Measurements from ENCODE around the gene ZNF416. TPM values are rescaled to one million over a fixed set of nuclear protein-coding genes. Genes with fewer than 3 reads are reported as not detected.

ZNF416 gene
- total and polyA plus RNA-seq, 2 experiments from 2014 or later: 4.3 to 11.9 TPM

DNA sequence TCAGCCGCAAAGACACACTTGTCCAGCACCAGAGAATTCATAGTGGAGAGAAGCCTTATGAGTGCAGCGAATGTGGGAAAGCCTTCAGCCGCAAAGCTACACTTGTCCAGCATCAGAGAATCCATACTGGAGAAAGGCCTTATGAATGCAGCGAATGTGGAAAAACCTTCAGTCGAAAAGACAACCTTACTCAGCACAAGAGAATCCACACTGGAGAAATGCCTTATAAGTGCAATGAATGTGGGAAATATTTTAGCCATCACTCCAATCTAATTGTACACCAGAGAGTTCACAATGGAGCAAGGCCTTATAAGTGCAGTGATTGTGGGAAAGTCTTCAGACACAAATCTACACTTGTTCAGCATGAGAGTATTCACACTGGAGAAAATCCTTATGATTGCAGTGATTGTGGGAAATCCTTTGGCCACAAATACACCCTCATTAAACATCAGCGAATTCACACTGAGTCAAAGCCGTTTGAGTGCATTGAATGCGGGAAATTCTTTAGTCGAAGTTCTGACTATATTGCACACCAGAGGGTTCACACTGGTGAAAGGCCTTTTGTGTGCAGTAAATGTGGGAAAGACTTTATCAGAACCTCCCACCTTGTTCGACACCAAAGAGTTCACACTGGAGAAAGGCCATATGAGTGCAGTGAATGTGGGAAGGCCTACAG is 42.1 kb upstream of the ZNF416 start:
- Mint-ChIP-seq H3K9me3 (peaks cover 96% of the 10 kb centered on the region), H3K27me3 (ENCODE audit: insufficient read depth, low read depth, poor library complexity) (peaks cover 10% of the 10 kb centered on the region), H3K27ac (no peak overlapping the region), H3K4me3 (no peak overlapping the region), H3K36me3 (ENCODE audit: low read depth) (peaks cover 98% of the 10 kb centered on the region), H3K4me1 (no peaks in the 10 kb centered on the region)
- Histone ChIP-seq H3K79me2 (replicated peaks; ENCODE audit: insufficient read depth) (peaks cover 90% of the 10 kb centered on the region), H3K4me2 (no peak overlapping the region), H3F3A (replicated peaks; ENCODE audit: low read depth) (0 out of 2 replicates have a peak, but pooled peaks cover 11% of the 10 kb centered on the region), H3K27me3 (ENCODE audit: insufficient read depth) (no peaks in the 10 kb centered on the region), H3K4me1 (ENCODE audit: insufficient read depth) (no peaks in the 10 kb centered on the region), H3K36me3 (ENCODE audit: insufficient read depth) (peaks cover 80% of the 10 kb centered on the region), H3K9me2 (ENCODE audit: insufficient read depth) (peaks cover 14% of the 10 kb centered on the region), H2AFZ (no peak overlapping the region), H4K20me1 (replicated peaks; ENCODE audit: insufficient read depth) (peaks cover 14% of the 10 kb centered on the region), H3K27ac (ENCODE audit: low read depth) (no peak overlapping the region), H3K4me3 (peak overlapping the region; percentile 28; the same call in 1 of the 2 replicates)
- ATAC-seq (no peak), DNase-seq (ENCODE audit: low spot score) (peak; percentile 40)
- TF ChIP-seq POLR2AphosphoS5 (IDR thresholded peaks at IDR 0.05; ENCODE audit: low read depth): no peak
- TF ChIP-seq, protein P1, sequence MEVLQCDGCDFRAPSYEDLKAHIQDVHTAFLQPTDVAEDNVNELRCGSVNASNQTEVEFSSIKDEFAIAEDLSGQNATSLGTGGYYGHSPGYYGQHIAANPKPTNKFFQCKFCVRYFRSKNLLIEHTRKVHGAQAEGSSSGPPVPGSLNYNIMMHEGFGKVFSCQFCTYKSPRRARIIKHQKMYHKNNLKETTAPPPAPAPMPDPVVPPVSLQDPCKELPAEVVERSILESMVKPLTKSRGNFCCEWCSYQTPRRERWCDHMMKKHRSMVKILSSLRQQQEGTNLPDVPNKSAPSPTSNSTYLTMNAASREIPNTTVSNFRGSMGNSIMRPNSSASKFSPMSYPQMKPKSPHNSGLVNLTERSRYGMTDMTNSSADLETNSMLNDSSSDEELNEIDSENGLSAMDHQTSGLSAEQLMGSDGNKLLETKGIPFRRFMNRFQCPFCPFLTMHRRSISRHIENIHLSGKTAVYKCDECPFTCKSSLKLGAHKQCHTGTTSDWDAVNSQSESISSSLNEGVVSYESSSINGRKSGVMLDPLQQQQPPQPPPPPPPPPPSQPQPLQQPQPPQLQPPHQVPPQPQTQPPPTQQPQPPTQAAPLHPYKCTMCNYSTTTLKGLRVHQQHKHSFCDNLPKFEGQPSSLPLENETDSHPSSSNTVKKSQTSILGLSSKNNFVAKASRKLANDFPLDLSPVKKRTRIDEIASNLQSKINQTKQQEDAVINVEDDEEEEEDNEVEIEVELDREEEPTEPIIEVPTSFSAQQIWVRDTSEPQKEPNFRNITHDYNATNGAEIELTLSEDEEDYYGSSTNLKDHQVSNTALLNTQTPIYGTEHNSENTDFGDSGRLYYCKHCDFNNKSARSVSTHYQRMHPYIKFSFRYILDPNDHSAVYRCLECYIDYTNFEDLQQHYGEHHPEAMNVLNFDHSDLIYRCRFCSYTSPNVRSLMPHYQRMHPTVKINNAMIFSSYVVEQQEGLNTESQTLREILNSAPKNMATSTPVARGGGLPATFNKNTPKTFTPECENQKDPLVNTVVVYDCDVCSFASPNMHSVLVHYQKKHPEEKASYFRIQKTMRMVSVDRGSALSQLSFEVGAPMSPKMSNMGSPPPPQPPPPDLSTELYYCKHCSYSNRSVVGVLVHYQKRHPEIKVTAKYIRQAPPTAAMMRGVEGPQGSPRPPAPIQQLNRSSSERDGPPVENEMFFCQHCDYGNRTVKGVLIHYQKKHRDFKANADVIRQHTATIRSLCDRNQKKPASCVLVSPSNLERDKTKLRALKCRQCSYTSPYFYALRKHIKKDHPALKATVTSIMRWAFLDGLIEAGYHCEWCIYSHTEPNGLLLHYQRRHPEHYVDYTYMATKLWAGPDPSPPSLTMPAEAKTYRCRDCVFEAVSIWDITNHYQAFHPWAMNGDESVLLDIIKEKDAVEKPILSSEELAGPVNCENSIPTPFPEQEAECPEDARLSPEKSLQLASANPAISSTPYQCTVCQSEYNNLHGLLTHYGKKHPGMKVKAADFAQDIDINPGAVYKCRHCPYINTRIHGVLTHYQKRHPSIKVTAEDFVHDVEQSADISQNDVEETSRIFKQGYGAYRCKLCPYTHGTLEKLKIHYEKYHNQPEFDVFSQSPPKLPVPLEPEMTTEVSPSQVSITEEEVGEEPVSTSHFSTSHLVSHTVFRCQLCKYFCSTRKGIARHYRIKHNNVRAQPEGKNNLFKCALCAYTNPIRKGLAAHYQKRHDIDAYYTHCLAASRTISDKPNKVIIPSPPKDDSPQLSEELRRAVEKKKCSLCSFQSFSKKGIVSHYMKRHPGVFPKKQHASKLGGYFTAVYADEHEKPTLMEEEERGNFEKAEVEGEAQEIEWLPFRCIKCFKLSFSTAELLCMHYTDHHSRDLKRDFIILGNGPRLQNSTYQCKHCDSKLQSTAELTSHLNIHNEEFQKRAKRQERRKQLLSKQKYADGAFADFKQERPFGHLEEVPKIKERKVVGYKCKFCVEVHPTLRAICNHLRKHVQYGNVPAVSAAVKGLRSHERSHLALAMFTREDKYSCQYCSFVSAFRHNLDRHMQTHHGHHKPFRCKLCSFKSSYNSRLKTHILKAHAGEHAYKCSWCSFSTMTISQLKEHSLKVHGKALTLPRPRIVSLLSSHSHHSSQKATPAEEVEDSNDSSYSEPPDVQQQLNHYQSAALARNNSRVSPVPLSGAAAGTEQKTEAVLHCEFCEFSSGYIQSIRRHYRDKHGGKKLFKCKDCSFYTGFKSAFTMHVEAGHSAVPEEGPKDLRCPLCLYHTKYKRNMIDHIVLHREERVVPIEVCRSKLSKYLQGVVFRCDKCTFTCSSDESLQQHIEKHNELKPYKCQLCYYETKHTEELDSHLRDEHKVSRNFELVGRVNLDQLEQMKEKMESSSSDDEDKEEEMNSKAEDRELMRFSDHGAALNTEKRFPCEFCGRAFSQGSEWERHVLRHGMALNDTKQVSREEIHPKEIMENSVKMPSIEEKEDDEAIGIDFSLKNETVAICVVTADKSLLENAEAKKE (CRISPR knock-in tag; IDR thresholded peaks at IDR 0.05): no peak
- TF ChIP-seq NANOG (IDR thresholded peaks at IDR 0.05; ENCODE audit: borderline replicate concordance): no peak
- TF ChIP-seq CREB1 (CRISPR knock-in tag; IDR thresholded peaks at IDR 0.05; ENCODE audit: low read depth): no peak
- no peak for TF ChIP-seq EZH2 (IDR thresholded peaks at IDR 0.05; ENCODE audit: low read depth, unreplicated experiment)
- TF ChIP-seq JUNB (IDR thresholded peaks at IDR 0.05; ENCODE audit: unreplicated experiment): no peak
- no peak for TF ChIP-seq ZNF114 (CRISPR knock-in tag; IDR thresholded peaks at IDR 0.05)
- no peak for TF ChIP-seq ZNF331 (CRISPR knock-in tag; IDR thresholded peaks at IDR 0.05; ENCODE audit: low read depth)
